Thoracic aorta (tissue), 2 donors: Measurements from ENCODE around the gene NEK10. TPM values are rescaled to one million over a fixed set of nuclear protein-coding genes. Genes with fewer than 3 reads are reported as not detected.

ENCODE experiments used
- ATAC-seq: fragments of 150-250 bp; one replicate; pipeline ENCODE4 v1.8.0; 2017; ENCODE audit warnings: low read depth; ENCODE audit not compliant: insufficient number of reproducible peaks, low FRiP score
- DNase-seq: peaks from one replicate; pipeline ENCODE4 v3.0.0-alpha.2; 2020; ENCODE audit warnings: low spot score
- H3K27ac ChIP-seq, 2 donors: fragments of 200-600 bp; sonication (generic); 1 replicate in 1 of 2; 2 replicates in 1 of 2; pipeline ENCODE4 v1.5.1; 2016; ENCODE audit warnings: mild to moderate bottlenecking in 2 of 2, moderate library complexity in 2 of 2
- H3K27me3 ChIP-seq: fragments of 200-600 bp; sonication (generic); replicated peaks from 2 replicates; pipeline ENCODE4 v1.6.0; 2016; ENCODE audit warnings: mild to moderate bottlenecking; ENCODE audit not compliant: insufficient read depth
- H3K36me3 ChIP-seq: fragments of 200-600 bp; sonication (generic); one replicate; pipeline ENCODE4 v1.5.1; 2016
- H3K4me1 ChIP-seq, 2 donors: fragments of 200-600 bp; sonication (generic); 1 replicate in 1 of 2; 2 replicates in 1 of 2; pipeline versions ENCODE4 v1.5.1 to v1.6.0; 2016; ENCODE audit warnings: low read depth in 2 of 2, mild to moderate bottlenecking in 1 of 2; ENCODE audit not compliant: control insufficient read depth in 1 of 2
- H3K4me3 ChIP-seq: fragments of 200-600 bp; sonication (generic); 2 replicates; pipeline ENCODE4 v1.5.1; 2016; ENCODE audit warnings: mild to moderate bottlenecking
- H3K9me3 ChIP-seq: fragments of 200-600 bp; sonication (generic); 2 replicates; pipeline ENCODE4 v1.5.1; 2016
- total RNA-seq, 2 donors: library from RNA; depleted of rRNA; stranded (reverse); fragments of >200 nt; gene quantifications; one replicate each; pipeline versions ENCODE4 v1.1.0 to v1.2.3, GENCODE V29; 2016
- TF ChIP-seq, protein P1 (sequence below): fragments of 200-600 bp; sonication (generic); IDR thresholded peaks from one replicate; pipeline ENCODE4 v1.5.1; 2019; ENCODE audit warnings: antibody characterized with exemption

Gene NEK10
- total RNA-seq, 2 donors from 2014 or later, result 0.68 to 21.4 TPM

DNA sequence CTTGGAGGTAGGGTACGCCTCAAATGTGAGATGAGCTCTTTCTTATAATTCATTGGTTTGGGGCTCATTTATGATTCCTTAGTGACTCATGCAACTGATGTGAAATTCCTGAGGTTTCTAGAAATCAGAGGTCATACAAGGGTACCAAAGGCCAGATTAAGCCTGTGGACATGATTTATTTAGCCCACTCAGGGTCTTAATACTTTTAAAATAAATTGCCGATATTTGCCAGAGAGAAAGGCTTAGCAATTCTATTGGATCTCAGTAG, 289.0 kb downstream of the NEK10 start:
- no peak for DNase-seq
- Histone ChIP-seq H3K27me3 (no peaks in the 10 kb centered on the region), H3K27ac (no peak overlapping the region)

DNA sequence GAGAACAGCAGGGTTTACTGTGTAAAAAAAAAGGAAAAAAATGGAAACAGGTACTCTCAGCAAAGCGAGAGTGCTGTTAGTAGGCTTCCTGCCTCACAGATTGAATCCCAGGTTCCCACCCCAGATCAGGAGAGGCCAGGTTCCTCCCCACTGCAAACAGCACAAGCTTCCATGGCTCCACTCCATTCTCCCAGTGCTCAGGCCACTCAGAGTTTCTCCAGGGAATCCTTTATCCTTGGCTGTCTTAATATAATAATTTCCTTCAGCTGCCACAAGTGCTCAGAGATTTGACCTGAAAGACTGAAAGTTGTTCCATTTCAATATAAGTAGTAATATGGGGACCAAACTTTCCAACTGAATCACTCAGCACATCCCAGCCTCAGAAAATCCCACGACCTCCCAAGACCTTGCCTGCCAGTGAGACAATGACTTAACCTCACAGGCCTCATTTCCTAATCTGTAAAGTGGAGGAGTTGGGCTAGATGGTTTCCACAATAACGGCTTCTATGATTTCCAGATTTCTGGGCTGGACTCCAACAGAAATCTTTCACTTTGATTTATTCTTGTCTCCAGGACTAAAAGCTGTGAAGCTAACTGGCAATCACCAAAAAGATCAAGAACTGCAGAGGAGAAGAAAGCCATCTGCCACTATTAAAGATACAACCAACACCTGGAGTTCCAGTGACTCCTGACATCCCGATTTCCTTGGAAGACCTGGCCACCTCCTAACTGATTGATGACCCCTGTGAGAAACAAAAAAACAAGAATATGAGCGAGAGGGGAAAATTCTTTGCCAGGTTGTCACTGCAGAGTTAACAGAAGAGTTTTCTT, 289.5 kb downstream of the NEK10 start:
- H3K27ac ChIP-seq, result no peak overlapping the region
- ATAC-seq, result no peak
- TF ChIP-seq, protein P1, sequence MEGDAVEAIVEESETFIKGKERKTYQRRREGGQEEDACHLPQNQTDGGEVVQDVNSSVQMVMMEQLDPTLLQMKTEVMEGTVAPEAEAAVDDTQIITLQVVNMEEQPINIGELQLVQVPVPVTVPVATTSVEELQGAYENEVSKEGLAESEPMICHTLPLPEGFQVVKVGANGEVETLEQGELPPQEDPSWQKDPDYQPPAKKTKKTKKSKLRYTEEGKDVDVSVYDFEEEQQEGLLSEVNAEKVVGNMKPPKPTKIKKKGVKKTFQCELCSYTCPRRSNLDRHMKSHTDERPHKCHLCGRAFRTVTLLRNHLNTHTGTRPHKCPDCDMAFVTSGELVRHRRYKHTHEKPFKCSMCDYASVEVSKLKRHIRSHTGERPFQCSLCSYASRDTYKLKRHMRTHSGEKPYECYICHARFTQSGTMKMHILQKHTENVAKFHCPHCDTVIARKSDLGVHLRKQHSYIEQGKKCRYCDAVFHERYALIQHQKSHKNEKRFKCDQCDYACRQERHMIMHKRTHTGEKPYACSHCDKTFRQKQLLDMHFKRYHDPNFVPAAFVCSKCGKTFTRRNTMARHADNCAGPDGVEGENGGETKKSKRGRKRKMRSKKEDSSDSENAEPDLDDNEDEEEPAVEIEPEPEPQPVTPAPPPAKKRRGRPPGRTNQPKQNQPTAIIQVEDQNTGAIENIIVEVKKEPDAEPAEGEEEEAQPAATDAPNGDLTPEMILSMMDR, result no peak
- H3K36me3 ChIP-seq, result no peaks in the 10 kb centered on the region
- no peaks in the 10 kb centered on the region for H3K9me3 ChIP-seq
- H3K4me1 ChIP-seq, result peaks cover 6 to 9% of the 10 kb centered on the region in 2 donors
- no peaks in the 10 kb centered on the region for H3K27me3 ChIP-seq
- no peak for DNase-seq
- no peak overlapping the region for H3K4me3 ChIP-seq

More for the DNA sequence above, 289.0 kb downstream of the NEK10 start:
- Histone ChIP-seq H3K4me3 (no peak overlapping the region), H3K9me3 (no peaks in the 10 kb centered on the region), H3K36me3 (no peaks in the 10 kb centered on the region), H3K4me1 (peaks cover 9 to 11% of the 10 kb centered on the region in 2 donors)
- TF ChIP-seq, protein P1, result no peak
- no peak for ATAC-seq

DNA sequence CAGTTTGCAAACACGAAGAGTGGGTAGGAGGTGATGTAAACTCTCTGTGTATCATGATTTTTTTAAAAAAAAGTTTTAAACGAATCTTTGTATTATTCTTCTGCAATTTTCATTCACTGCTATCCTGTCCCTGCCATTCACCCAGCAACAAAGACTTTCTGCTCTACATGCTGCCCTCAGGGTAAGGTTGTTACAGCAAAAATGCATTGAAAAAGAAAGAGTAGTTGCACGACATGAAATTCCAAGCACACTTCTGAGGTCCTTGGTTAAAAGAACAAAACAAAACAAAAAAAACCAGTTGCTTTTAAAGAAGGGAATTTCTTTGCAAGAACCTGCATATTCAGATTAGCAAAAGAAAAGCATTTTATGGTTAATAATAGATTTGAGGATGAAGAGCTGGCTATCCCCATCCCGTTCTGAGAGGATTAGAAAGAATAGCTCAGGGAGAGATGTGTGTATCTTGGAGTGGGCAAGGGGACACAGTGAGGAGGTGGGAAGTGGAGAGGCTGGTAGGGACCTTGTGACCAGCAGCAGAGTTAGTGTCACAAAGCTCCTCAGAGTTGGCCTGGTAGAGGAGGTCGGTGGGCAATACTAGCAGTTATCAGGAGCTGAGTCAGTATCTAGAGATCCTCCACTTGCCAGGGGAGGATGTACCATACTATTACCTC, 290.8 kb downstream of the NEK10 start:
- Histone ChIP-seq H3K27me3 (no peaks in the 10 kb centered on the region), H3K36me3 (no peaks in the 10 kb centered on the region), H3K4me1 (peaks cover 0 to 5% of the 10 kb centered on the region in 2 donors), H3K9me3 (no peaks in the 10 kb centered on the region), H3K4me3 (no peak overlapping the region), H3K27ac (no peak overlapping the region)
- ATAC-seq (no peak), DNase-seq (no peak)
- TF ChIP-seq, protein P1, result no peak

DNA sequence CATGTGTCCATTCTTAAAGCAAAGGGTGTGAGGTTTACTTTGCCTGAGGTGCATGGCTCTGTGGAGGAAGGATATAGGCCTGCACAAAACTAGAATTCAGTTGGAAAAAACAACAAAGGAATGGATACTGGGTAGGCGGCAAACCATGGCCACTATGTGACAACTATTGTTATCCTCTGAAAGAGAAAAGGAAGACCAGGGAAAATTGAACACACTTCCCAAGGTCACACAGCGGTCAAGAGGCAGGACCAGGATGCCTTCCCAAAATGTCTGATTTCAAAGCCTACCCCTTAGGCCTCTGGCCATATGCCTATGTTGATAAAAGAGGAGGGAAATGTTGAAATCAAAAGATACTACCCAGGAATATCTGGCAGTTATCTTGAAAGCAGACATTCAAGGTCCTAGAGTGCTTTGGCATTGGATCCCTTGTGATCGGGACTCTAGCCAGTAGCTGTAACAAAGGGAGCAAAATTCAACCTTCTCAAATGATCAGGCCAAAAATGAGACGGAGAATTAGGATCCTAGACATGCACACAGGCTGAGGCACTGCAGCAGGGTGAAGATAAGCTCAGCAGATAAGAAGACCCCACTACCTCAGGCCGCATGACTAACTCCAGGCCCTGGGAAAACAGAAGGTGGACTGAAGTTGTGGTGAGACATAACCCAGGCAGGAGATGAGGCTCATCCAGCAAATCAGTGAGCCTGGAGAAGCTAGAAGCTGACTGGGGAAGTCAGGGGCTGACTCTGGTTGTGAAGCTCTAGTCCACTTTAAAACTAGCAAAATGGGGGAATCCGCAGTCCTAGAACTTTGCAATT, 292.2 kb downstream of the NEK10 start:
- DNase-seq, result no peak
- Histone ChIP-seq H3K4me1 (peaks cover 0 to 5% of the 10 kb centered on the region in 2 donors), H3K9me3 (no peaks in the 10 kb centered on the region), H3K27ac (no peak overlapping the region), H3K4me3 (no peak overlapping the region), H3K27me3 (no peaks in the 10 kb centered on the region), H3K36me3 (no peaks in the 10 kb centered on the region)
- TF ChIP-seq, protein P1, result no peak
- no peak for ATAC-seq

DNA sequence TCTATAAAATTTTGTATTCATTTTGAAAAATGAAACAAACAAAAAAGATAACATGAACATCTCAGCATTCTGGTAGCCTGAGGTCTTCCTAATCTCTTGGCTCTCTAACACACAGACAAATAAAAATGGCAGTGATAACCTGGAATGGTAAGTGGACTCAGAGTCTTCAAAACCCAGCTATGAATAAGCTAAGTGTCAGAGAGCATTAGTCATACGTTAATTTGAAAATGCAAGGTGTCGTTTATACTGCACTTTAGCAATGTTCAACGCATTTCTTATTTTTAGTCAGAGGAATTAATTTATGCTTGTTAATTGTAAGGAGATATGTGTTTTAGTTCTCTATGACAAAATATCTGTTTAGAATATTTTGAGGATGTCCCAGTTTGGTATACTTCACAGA, 294.3 kb downstream of the NEK10 start:
- ATAC-seq (no peak), DNase-seq (no peak)
- no peak overlapping the region for H3K4me3 ChIP-seq
- no peaks in the 10 kb centered on the region for H3K36me3 ChIP-seq
- no peaks in the 10 kb centered on the region for H3K27me3 ChIP-seq
- TF ChIP-seq, protein P1, result no peak
- H3K9me3 ChIP-seq, result no peaks in the 10 kb centered on the region
- peaks cover 0 to 5% of the 10 kb centered on the region in 2 donors for H3K4me1 ChIP-seq
- no peak overlapping the region for H3K27ac ChIP-seq
